OCI-LY1 (cell line): ENCODE measurements around the gene SENP8.

Experiments used
- CTCF ChIP-seq: fragments of 200-600 bp; sonication (generic), shearing (Covaris generic); IDR thresholded peaks from 2 replicates; pipeline ENCODE4 v1.5.1; 2017; ENCODE audit warnings: mild to moderate bottlenecking, antibody characterized with exemption, low read length, moderate library complexity, mixed read lengths
- EZH2 ChIP-seq: fragments of 200-600 bp; sonication (generic), shearing (Covaris generic); IDR thresholded peaks from 2 replicates; pipeline ENCODE4 v1.8.0; 2017; ENCODE audit warnings: borderline replicate concordance, mixed run types, mild to moderate bottlenecking, antibody characterized with exemption, low read length, moderate library complexity, mixed read lengths

- TF ChIP-seq CTCF (no peak), EZH2 (no peak)
These were observed 64.5 kb downstream of the SENP8 start for GRCh38 chr15:72182673-72183072.
